NCI-H128 (cell line): ENCODE measurements around the gene NLRP4.
"Not testable (repeated sequence)": the region's sequence is repeated elsewhere in the genome, so short reads cannot be mapped to it uniquely, and the experiment has no call there.

ENCODE experiments used
- DNase-seq: peaks from one replicate; lab custom pipeline; 2025; ENCODE audit not compliant: unreplicated experiment; lab: John Stamatoyannopoulos, UW

The NLRP4 gene

GRCh38 chr19:55870736-55871135 is 34.4 kb downstream of the NLRP4 start:
- DNase-seq: no peak

- DNase-seq: no peak
These were observed 40.9 kb downstream of the NLRP4 start for GRCh38 chr19:55877211-55877610.

GRCh38 chr19:55882626-55883025 is 46.3 kb downstream of the NLRP4 start:
- DNase-seq: no peak

- DNase-seq: no peak
These were observed 62.6 kb downstream of the NLRP4 start for GRCh38 chr19:55898911-55899310.

GRCh38 chr19:55901369-55902079 is 65.2 kb downstream of the NLRP4 start:
- no peak for DNase-seq

- no peak for DNase-seq
These were observed 65.9 kb downstream of the NLRP4 start for GRCh38 chr19:55902080-55902751.

- DNase-seq: no peak
These were observed 70.9 kb downstream of the NLRP4 start for GRCh38 chr19:55907286-55907685.

- DNase-seq: no peak
These were observed 71.4 kb downstream of the NLRP4 start for GRCh38 chr19:55907746-55908145.

- DNase-seq: no peak
These were observed 73.5 kb downstream of the NLRP4 start for GRCh38 chr19:55909801-55910200.

GRCh38 chr19:55912916-55913315 is 76.6 kb downstream of the NLRP4 start:
- no peak for DNase-seq

- no peak for DNase-seq
These were observed 77.4 kb downstream of the NLRP4 start for GRCh38 chr19:55913643-55914268.

- DNase-seq: no peak
These were observed 87.2 kb downstream of the NLRP4 start for GRCh38 chr19:55923556-55923955.

GRCh38 chr19:55927991-55928390 is 91.7 kb downstream of the NLRP4 start:
- no peak for DNase-seq

- not testable (repeated sequence) for DNase-seq
These were observed 92.9 kb downstream of the NLRP4 start for GRCh38 chr19:55929258-55929657.

- no peak for DNase-seq
These were observed 94.7 kb downstream of the NLRP4 start for GRCh38 chr19:55930996-55931515.
